Small intestine (tissue), 7 donors: ENCODE results near the gene ANKRD29. TPM values are rescaled to one million over a fixed set of nuclear protein-coding genes. Genes with fewer than 3 reads are reported as not detected.

ENCODE experiments used
- DNase-seq, 2 donors: peaks; one replicate each; pipeline versions ENCODE4 v3.0.0 to v3.0.0-alpha.2; 2013
- FAIRE-seq: peaks from 2 replicates; lab custom pipeline; 2012; peaks lifted over from hg19 to GRCh38; lab: Jason Lieb, UNC
- H3K27ac ChIP-seq, 3 donors: one replicate each; pipeline ENCODE4 v1.5.1; 2013; ENCODE audit warnings: low read length in 2 of 3, mild to moderate bottlenecking in 2 of 3, control low read depth in 1 of 3, inconsistent platforms in 1 of 3, low read depth in 1 of 3, moderate library complexity in 1 of 3
- H3K27me3 ChIP-seq, 3 donors: one replicate each; pipeline ENCODE4 v1.6.1; 2013; ENCODE audit warnings: low read length in 3 of 3, inconsistent platforms in 1 of 3; ENCODE audit not compliant: control insufficient read depth in 3 of 3, insufficient read depth in 3 of 3
- H3K36me3 ChIP-seq, 3 donors: one replicate each; pipeline ENCODE4 v1.6.1; 2013; ENCODE audit warnings: low read length in 3 of 3, inconsistent platforms in 1 of 3, low read depth in 1 of 3, mild to moderate bottlenecking in 1 of 3, moderate library complexity in 1 of 3; ENCODE audit not compliant: control insufficient read depth in 3 of 3, insufficient read depth in 2 of 3
- H3K4me1 ChIP-seq, 3 donors: one replicate each; pipeline ENCODE4 v1.6.1; 2013; ENCODE audit warnings: low read length in 2 of 3, inconsistent platforms in 1 of 3, low read depth in 1 of 3, mild to moderate bottlenecking in 1 of 3, moderate library complexity in 1 of 3; ENCODE audit not compliant: control insufficient read depth in 3 of 3, insufficient read depth in 2 of 3
- H3K4me3 ChIP-seq, 3 donors: one replicate each; pipeline ENCODE4 v1.5.1; 2013; ENCODE audit warnings: low read length in 3 of 3, control low read depth in 1 of 3, inconsistent platforms in 1 of 3, low read depth in 1 of 3, mild to moderate bottlenecking in 1 of 3, moderate library complexity in 1 of 3
- H3K9me3 ChIP-seq, 2 donors: one replicate each; pipeline ENCODE4 v1.6.1; 2013; ENCODE audit warnings: low read depth in 1 of 2, low read length in 1 of 2; ENCODE audit not compliant: control insufficient read depth in 2 of 2, insufficient read depth in 1 of 2
- WGBS, 3 donors: extraction: QIAGEN DNeasy Blood & Tissue Kit; methylation state at CpG; one replicate each; pipeline ENCODE4 v1.1.7; 2013; 5-methylcytosine and 5-hydroxymethylcytosine counted together
- polyA plus RNA-seq, 4 donors: library from polyadenylated mRNA; stranded (reverse) in 3 of 4; unstranded in 1 of 4; fragments of 200-250 nt in 3 of 4; fragments of 120-200 nt in 1 of 4; gene quantifications; one replicate each; pipeline versions ENCODE4 v1.2.1 to v1.2.3, GENCODE V29; 2013
- donor health status: healthy with polysubstance abuse.
- donor health status: control.
- donor health status: control.
- donor health status: Bipolar disorder and iron deficiency.
- donor health status: healthy.

The ANKRD29 gene
- polyA plus RNA-seq, 4 donors: 1.8 to 5.1 (median 3.2) TPM

- H3K4me3 ChIP-seq: no peak overlapping the region
- no peaks in the 10 kb centered on the region for H3K9me3 ChIP-seq
- 73 to 78% (median 73%) methylated on average over 6 of the region's 6 CpGs for WGBS, 3 donors
- H3K4me1 ChIP-seq: peaks cover 0 to 4% (median 0%) of the 10 kb centered on the region in 3 donors
- DNase-seq (peak in 1 of 2 donors; percentile 17), FAIRE-seq (no peak)
- H3K27me3 ChIP-seq: no peaks in the 10 kb centered on the region
- H3K27ac ChIP-seq: no peak overlapping the region
- no peaks in the 10 kb centered on the region for H3K36me3 ChIP-seq
Measured at GRCh38 chr18:23635283-23636070, 27.2 kb downstream of the ANKRD29 start.

- H3K9me3 ChIP-seq: no peaks in the 10 kb centered on the region
- no peak overlapping the region for H3K4me3 ChIP-seq
- no peaks in the 10 kb centered on the region for H3K36me3 ChIP-seq
- 67 to 79% (median 77%) methylated on average over 3 of the region's 3 CpGs for WGBS, 3 donors
- FAIRE-seq (no peak), DNase-seq (no peak)
- peaks cover 0 to 7% (median 0%) of the 10 kb centered on the region in 3 donors for H3K4me1 ChIP-seq
- H3K27ac ChIP-seq: no peak overlapping the region
- H3K27me3 ChIP-seq: no peaks in the 10 kb centered on the region
Measured at GRCh38 chr18:23634692-23635091, 28.0 kb downstream of the ANKRD29 start.

- no peak for FAIRE-seq
Measured at GRCh38 chr18:23632615-23633014, 30.1 kb downstream of the ANKRD29 start.

GRCh38 chr18:23631746-23632145, 31.0 kb downstream of the ANKRD29 start:
- Histone ChIP-seq H3K27me3 (no peaks in the 10 kb centered on the region), H3K9me3 (no peaks in the 10 kb centered on the region), H3K27ac (no peak overlapping the region), H3K4me1 (peaks cover 0 to 29% (median 4%) of the 10 kb centered on the region in 3 donors), H3K4me3 (no peak overlapping the region), H3K36me3 (no peaks in the 10 kb centered on the region)
- FAIRE-seq: no peak
- no peak for DNase-seq
- WGBS, 3 donors: 59 to 86% (median 81%) methylated on average over 11 of the region's 11 CpGs

More at GRCh38 chr18:23632615-23633014, 30.1 kb downstream of the ANKRD29 start:
- H3K9me3 ChIP-seq: no peaks in the 10 kb centered on the region
- no peaks in the 10 kb centered on the region for H3K27me3 ChIP-seq
- peaks cover 0 to 22% (median 4%) of the 10 kb centered on the region in 3 donors for H3K4me1 ChIP-seq
- no peak overlapping the region for H3K27ac ChIP-seq
- WGBS, 3 donors: 50 to 59% (median 59%) methylated on average over 1 of the region's 1 CpG
- H3K36me3 ChIP-seq: no peaks in the 10 kb centered on the region
- DNase-seq: no peak
- H3K4me3 ChIP-seq: no peak overlapping the region

GRCh38 chr18:23631312-23631711, 31.4 kb downstream of the ANKRD29 start:
- no peak for FAIRE-seq
- H3K9me3 ChIP-seq: no peaks in the 10 kb centered on the region
- WGBS, 3 donors: 91 to 96% (median 93%) methylated on average over 5 of the region's 5 CpGs
- no peaks in the 10 kb centered on the region for H3K36me3 ChIP-seq
- H3K4me3 ChIP-seq: no peak overlapping the region
- H3K27me3 ChIP-seq: no peaks in the 10 kb centered on the region
- no peak overlapping the region for H3K27ac ChIP-seq
- DNase-seq: no peak
- H3K4me1 ChIP-seq: peaks cover 0 to 33% (median 4%) of the 10 kb centered on the region in 3 donors

GRCh38 chr18:23629444-23629946, 33.2 kb downstream of the ANKRD29 start:
- no peaks in the 10 kb centered on the region for H3K27me3 ChIP-seq
- DNase-seq: peak; percentile 70 to 78
- peak overlapping the region in 1 of 3 donors; percentile 77 for H3K27ac ChIP-seq
- H3K4me3 ChIP-seq: no peak overlapping the region
- H3K9me3 ChIP-seq: no peaks in the 10 kb centered on the region
- peaks cover 0 to 29% (median 6%) of the 10 kb centered on the region in 3 donors for H3K4me1 ChIP-seq
- 16 to 73% (median 49%) methylated on average over 4 of the region's 4 CpGs for WGBS, 3 donors
- FAIRE-seq: no peak
- H3K36me3 ChIP-seq: no peaks in the 10 kb centered on the region

GRCh38 chr18:23627970-23628369, 34.7 kb downstream of the ANKRD29 start:
- Histone ChIP-seq H3K4me3 (no peak overlapping the region), H3K36me3 (no peaks in the 10 kb centered on the region), H3K27me3 (no peaks in the 10 kb centered on the region), H3K27ac (peak overlapping the region in 1 of 3 donors; percentile 79), H3K9me3 (no peaks in the 10 kb centered on the region), H3K4me1 (peaks cover 0 to 29% (median 6%) of the 10 kb centered on the region in 3 donors)
- FAIRE-seq: no peak
- DNase-seq: no peak

- DNase-seq: peak; percentile 80 to 81
Measured at GRCh38 chr18:23627321-23627720, 35.4 kb downstream of the ANKRD29 start.

More at GRCh38 chr18:23627321-23627720, 35.4 kb downstream of the ANKRD29 start:
- H3K4me3 ChIP-seq: no peak overlapping the region
- H3K36me3 ChIP-seq: no peaks in the 10 kb centered on the region
- WGBS, 3 donors: 8 to 43% (median 23%) methylated on average over 3 of the region's 3 CpGs
- FAIRE-seq: no peak
- peak overlapping the region in 2 of 3 donors; percentile 70 to 79 for H3K27ac ChIP-seq
- no peaks in the 10 kb centered on the region for H3K9me3 ChIP-seq
- H3K27me3 ChIP-seq: no peaks in the 10 kb centered on the region
- peaks cover 0 to 29% (median 6%) of the 10 kb centered on the region in 3 donors for H3K4me1 ChIP-seq
